Stimulated activated CD8-positive, alpha-beta memory T cell treated with anti-CD3 and anti-CD28 coated beads, Interleukin-4, amount 100 ng/mL, for 24 hours (primary cell): ENCODE results near the gene CAMK4.

Source experiments
- DNase-seq: peaks from one replicate; pipeline ENCODE4 v3.0.0-alpha.2; 2020; ENCODE audit warnings: low read depth

The CAMK4 gene

GRCh38 chr5:111486926-111487325, 262.7 kb downstream of the CAMK4 start:
- no peak for DNase-seq

- no peak for DNase-seq
These were observed 264.2 kb downstream of the CAMK4 start for GRCh38 chr5:111488353-111488752.

- no peak for DNase-seq
These were observed 268.8 kb downstream of the CAMK4 start for GRCh38 chr5:111493031-111493430.

- DNase-seq = no peak
These were observed 270.3 kb downstream of the CAMK4 start for GRCh38 chr5:111494355-111494999.

- no peak for DNase-seq
These were observed 271.0 kb downstream of the CAMK4 start for GRCh38 chr5:111495159-111495558.

- no peak for DNase-seq
These were observed 274.2 kb downstream of the CAMK4 start for GRCh38 chr5:111498346-111498745.

- DNase-seq = no peak
These were observed 278.8 kb downstream of the CAMK4 start for GRCh38 chr5:111502956-111503355.

GRCh38 chr5:111505096-111505495, 280.9 kb downstream of the CAMK4 start:
- no peak for DNase-seq

GRCh38 chr5:111507276-111507675, 283.1 kb downstream of the CAMK4 start:
- no peak for DNase-seq

- DNase-seq = no peak
These were observed 284.9 kb downstream of the CAMK4 start for GRCh38 chr5:111509119-111509518.

GRCh38 chr5:111511174-111511830, 287.1 kb downstream of the CAMK4 start:
- DNase-seq = no peak

GRCh38 chr5:111511831-111512374, 287.7 kb downstream of the CAMK4 start:
- peak; percentile 4 for DNase-seq

- DNase-seq = peak; percentile 89
These were observed 288.4 kb downstream of the CAMK4 start, which contains the start of gene STARD4 for GRCh38 chr5:111512375-111513130. Gene STARD4 (minus strand): TSS chr5:111512535. CDS start chr5:111507433, 5,102 bp downstream.

- no peak for DNase-seq
These were observed 288.9 kb downstream of the CAMK4 start for GRCh38 chr5:111513131-111513520.

GRCh38 chr5:111514087-111514486, 289.9 kb downstream of the CAMK4 start:
- no peak for DNase-seq

GRCh38 chr5:111517853-111518501, 293.8 kb downstream of the CAMK4 start:
- DNase-seq = no peak

GRCh38 chr5:111518777-111519176, 294.6 kb downstream of the CAMK4 start:
- DNase-seq = no peak

GRCh38 chr5:111520908-111521307, 296.7 kb downstream of the CAMK4 start:
- no peak for DNase-seq

- DNase-seq = no peak
These were observed 303.9 kb downstream of the CAMK4 start for GRCh38 chr5:111528056-111528455.

GRCh38 chr5:111530298-111530740, 306.1 kb downstream of the CAMK4 start:
- DNase-seq = peak; percentile 60

GRCh38 chr5:111532886-111533582, 308.9 kb downstream of the CAMK4 start:
- DNase-seq = no peak
